Smooth muscle cell of the brain vasculature (primary cell): ENCODE measurements around the gene MAST4.
"Not testable (repeated sequence)": the region's sequence is repeated elsewhere in the genome, so short reads cannot be mapped to it uniquely, and the experiment has no call there.

ENCODE experiments used
- DNase-seq: peaks from one replicate; pipeline ENCODE4 v3.0.0-alpha.2; 2012; ENCODE audit warnings: low read depth, low spot score

The MAST4 gene

GRCh38 chr5:67123819-67124218, 527.6 kb downstream of the MAST4 start:
- no peak for DNase-seq

- DNase-seq, result no peak
Measured at GRCh38 chr5:67124556-67124955, 528.4 kb downstream of the MAST4 start.

- DNase-seq, result not testable (repeated sequence)
Measured at GRCh38 chr5:67127347-67127895, 531.2 kb downstream of the MAST4 start.

GRCh38 chr5:67129768-67130167, 533.6 kb downstream of the MAST4 start:
- DNase-seq, result no peak

- no peak for DNase-seq
Measured at GRCh38 chr5:67133217-67133616, 537.0 kb downstream of the MAST4 start.

GRCh38 chr5:67133776-67134175, 537.6 kb downstream of the MAST4 start:
- DNase-seq, result no peak

GRCh38 chr5:67135381-67135984, 539.3 kb downstream of the MAST4 start:
- DNase-seq, result no peak

GRCh38 chr5:67139030-67139429, 542.8 kb downstream of the MAST4 start:
- no peak for DNase-seq

GRCh38 chr5:67140413-67140812, 544.2 kb downstream of the MAST4 start:
- no peak for DNase-seq

- DNase-seq, result no peak
Measured at GRCh38 chr5:67141644-67142043, 545.5 kb downstream of the MAST4 start.

GRCh38 chr5:67142816-67143215, 546.6 kb downstream of the MAST4 start:
- DNase-seq, result no peak

GRCh38 chr5:67143549-67143948, 547.4 kb downstream of the MAST4 start:
- DNase-seq, result no peak

- DNase-seq, result no peak
Measured at GRCh38 chr5:67144183-67144639, 548.0 kb downstream of the MAST4 start.

GRCh38 chr5:67146574-67146973, 550.4 kb downstream of the MAST4 start:
- DNase-seq, result no peak

- no peak for DNase-seq
Measured at GRCh38 chr5:67146981-67147380, 550.8 kb downstream of the MAST4 start.

GRCh38 chr5:67147760-67148159, 551.6 kb downstream of the MAST4 start:
- DNase-seq, result no peak

- no peak for DNase-seq
Measured at GRCh38 chr5:67149057-67149950, 553.1 kb downstream of the MAST4 start.

- DNase-seq, result no peak
Measured at GRCh38 chr5:67149951-67150523, 553.8 kb downstream of the MAST4 start.

- DNase-seq, result no peak
Measured at GRCh38 chr5:67152400-67152799, 556.2 kb downstream of the MAST4 start.

- no peak for DNase-seq
Measured at GRCh38 chr5:67153292-67153691, 557.1 kb downstream of the MAST4 start.

GRCh38 chr5:67154556-67155206, 558.5 kb downstream of the MAST4 start:
- DNase-seq, result no peak
